OCI-LY1 (cell line): ENCODE data around the gene NEK5.

ENCODE experiments used
- CTCF ChIP-seq: fragments of 200-600 bp; sonication (generic), shearing (Covaris generic); IDR thresholded peaks from 2 replicates; pipeline ENCODE4 v1.5.1; 2017; ENCODE audit warnings: mild to moderate bottlenecking, antibody characterized with exemption, low read length, moderate library complexity, mixed read lengths
- EZH2 ChIP-seq: fragments of 200-600 bp; sonication (generic), shearing (Covaris generic); IDR thresholded peaks from 2 replicates; pipeline ENCODE4 v1.8.0; 2017; ENCODE audit warnings: borderline replicate concordance, mixed run types, mild to moderate bottlenecking, antibody characterized with exemption, low read length, moderate library complexity, mixed read lengths

GRCh38 chr13:52006523-52007245 lies 122.2 kb downstream of the NEK5 start:
- TF ChIP-seq CTCF, result no peak
- no peak for TF ChIP-seq EZH2
